NB4 (cell line): Measurements from ENCODE around the gene ZBED4.

Source experiments
- DNase-seq: peaks from one replicate; pipeline ENCODE4 v3.0.0; 2010; ENCODE audit warnings: low read depth
- H3K4me3 ChIP-seq: one replicate; pipeline ENCODE4 v1.5.1; 2011; ENCODE audit warnings: mild to moderate bottlenecking, low read depth, low read length, moderate library complexity
- CTCF ChIP-seq: IDR thresholded peaks from one replicate; pipeline ENCODE4 v1.5.1; 2012; ENCODE audit warnings: low read depth, low read length
- MAX ChIP-seq: IDR thresholded peaks from 2 replicates; pipeline ENCODE4 v1.6.1; 2011; ENCODE audit warnings: low read depth, low read length
- MYC ChIP-seq: IDR thresholded peaks from 2 replicates; pipeline ENCODE4 v1.6.1; 2011; ENCODE audit warnings: low read depth, low read length
- POLR2A ChIP-seq: IDR thresholded peaks from 2 replicates; pipeline ENCODE4 v1.6.1; 2011; ENCODE audit warnings: mild to moderate bottlenecking; ENCODE audit not compliant: insufficient read length; ENCODE audit errors: extremely low read depth

The ZBED4 gene

GRCh38 chr22:49925525-49926128, 72.0 kb downstream of the ZBED4 start:
- DNase-seq, result no peak
- no peak for TF ChIP-seq CTCF
- no peak for TF ChIP-seq POLR2A
- TF ChIP-seq MAX, result no peak
- no peak for TF ChIP-seq MYC
- no peak overlapping the region for H3K4me3 ChIP-seq

GRCh38 chr22:49926916-49927315, 73.3 kb downstream of the ZBED4 start:
- H3K4me3 ChIP-seq, result no peak overlapping the region
- DNase-seq, result no peak
- TF ChIP-seq CTCF (no peak), MYC (no peak), MAX (no peak), POLR2A (no peak)

- DNase-seq, result no peak
- TF ChIP-seq POLR2A, result no peak
- TF ChIP-seq MYC, result no peak
- TF ChIP-seq MAX, result no peak
- no peak for TF ChIP-seq CTCF
- H3K4me3 ChIP-seq, result no peak overlapping the region
Observed at GRCh38 chr22:49927483-49928184, 74.0 kb downstream of the ZBED4 start.

GRCh38 chr22:49928185-49928495, 74.5 kb downstream of the ZBED4 start:
- no peak for TF ChIP-seq POLR2A
- no peak for TF ChIP-seq MYC
- no peak for TF ChIP-seq CTCF
- TF ChIP-seq MAX, result no peak
- H3K4me3 ChIP-seq, result no peak overlapping the region
- DNase-seq, result peak; percentile 35

- H3K4me3 ChIP-seq, result no peak overlapping the region
- no peak for DNase-seq
- no peak for TF ChIP-seq MAX
- no peak for TF ChIP-seq POLR2A
- no peak for TF ChIP-seq CTCF
Observed at GRCh38 chr22:49928555-49929210, 75.0 kb downstream of the ZBED4 start.
